ENCODE results near the gene KRT71.

KRT71 gene

DNA sequence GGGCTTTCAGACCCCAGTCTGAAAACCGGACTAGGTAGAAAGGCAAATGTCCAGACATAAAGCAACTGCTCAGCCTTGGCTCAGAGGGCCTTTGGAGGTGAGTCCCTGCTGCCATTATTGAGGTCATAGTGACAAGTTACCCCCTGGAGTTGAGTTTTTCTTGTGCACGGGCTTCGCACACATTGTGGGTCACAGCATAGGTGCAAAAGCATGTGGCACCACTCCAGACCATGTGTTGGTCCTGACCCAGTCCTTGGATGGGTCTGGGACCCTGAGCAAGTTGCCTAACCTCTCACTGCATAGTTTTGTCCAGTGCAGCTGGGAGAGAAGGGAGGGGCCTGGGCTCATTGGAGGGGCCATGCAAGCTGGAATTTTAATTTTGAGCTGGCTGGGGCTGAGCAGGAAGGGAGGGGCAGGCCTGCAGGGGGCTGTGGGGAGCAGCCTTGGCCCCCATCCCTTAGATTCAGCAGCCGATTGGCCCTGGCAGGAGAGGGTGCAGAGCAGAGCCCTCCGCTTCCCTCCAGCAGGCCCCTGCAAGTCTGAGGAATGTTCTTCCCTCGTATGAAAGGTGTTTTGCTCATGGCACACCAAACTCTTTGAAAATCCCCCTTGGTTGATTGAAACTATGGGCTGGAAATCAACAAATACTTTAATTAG lies 28.6 kb downstream of the KRT71 start:
- Histone ChIP-seq H2BK120ac (ENCODE audit: insufficient read depth, low read length, poor library complexity) (no peak overlapping the region), H3K4me2 (ENCODE audit: low read length) (no peak overlapping the region), H3K9me3 (ENCODE audit: insufficient read depth, low read depth, low read length) (no peaks in the 10 kb centered on the region), H3K36me3 (ENCODE audit: control insufficient read depth in 1 of 2, insufficient read depth in 2 of 2, low read length in 2 of 2) (no peaks in the 10 kb centered on the region), H4K91ac (ENCODE audit: low read depth, low read length) (no peak overlapping the region), H2BK12ac (ENCODE audit: low read length) (no peak overlapping the region), H3K27me3 (ENCODE audit: insufficient read depth, low read length) (no peaks in the 10 kb centered on the region), H3K18ac (ENCODE audit: low read length) (no peak overlapping the region), H2BK5ac (ENCODE audit: low read depth, low read length, poor library complexity) (no peak overlapping the region), H3K4ac (ENCODE audit: low read depth, low read length) (no peak overlapping the region), H3K9ac (ENCODE audit: low read length) (no peak overlapping the region), H3K27ac (ENCODE audit: low read depth, low read length) (no peak overlapping the region), H3K4me3 (ENCODE audit: low read depth, low read length) (no peak overlapping the region), H4K8ac (ENCODE audit: low read depth, low read length) (no peak overlapping the region), H3K79me2 (ENCODE audit: control insufficient read depth, insufficient read depth, low read length, poor library complexity) (no peaks in the 10 kb centered on the region), H3K23ac (ENCODE audit: low read length) (no peak overlapping the region), H4K12ac (ENCODE audit: low read depth, low read length) (no peak overlapping the region), H3K14ac (ENCODE audit: low read length) (no peak overlapping the region), H3K4me1 (ENCODE audit: control insufficient read depth in 1 of 2, insufficient read depth in 2 of 2, low read length in 2 of 2) (peaks cover 28 to 29% of the 10 kb centered on the region in 2 experiments), H2AFZ (ENCODE audit: insufficient read depth, low read length, poor library complexity) (no peak overlapping the region), H2AK5ac (ENCODE audit: low read length) (no peak overlapping the region), H3K79me1 (ENCODE audit: low read length) (no peaks in the 10 kb centered on the region)
- no peak for DNase-seq
- WGBS (ENCODE audit: extremely low coverage, insufficient coverage, insufficient read length) = no CpG with 5 or more reads among the region's 6 CpGs

DNA sequence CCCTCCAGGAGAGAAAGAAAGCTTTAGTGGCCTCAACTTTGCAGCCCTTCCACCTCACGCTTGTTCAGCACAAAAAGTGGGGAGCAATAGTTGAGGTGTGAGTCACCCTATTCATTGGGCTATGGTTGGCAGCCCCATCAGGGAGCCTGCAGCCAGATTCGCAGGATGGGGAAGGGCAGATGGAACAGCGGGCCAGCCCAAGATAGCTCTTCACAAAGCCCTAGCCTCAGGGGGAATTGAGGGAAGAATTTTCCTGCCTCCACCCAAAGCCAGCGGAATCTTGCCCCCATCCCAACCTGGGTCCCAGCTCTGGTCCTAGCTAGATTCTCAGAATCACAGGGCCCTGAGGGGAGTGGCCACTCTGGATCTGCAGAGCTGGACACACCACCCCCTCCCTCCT lies 29.1 kb downstream of the KRT71 start:
- no peaks in the 10 kb centered on the region for H3K36me3 ChIP-seq (ENCODE audit: control insufficient read depth in 1 of 2, insufficient read depth in 2 of 2, low read length in 2 of 2)
- no peak overlapping the region for H2BK12ac ChIP-seq (ENCODE audit: low read length)
- no peak overlapping the region for H3K4me3 ChIP-seq (ENCODE audit: low read depth, low read length)
- no peak overlapping the region for H3K23ac ChIP-seq (ENCODE audit: low read length)
- no peak overlapping the region for H3K9ac ChIP-seq (ENCODE audit: low read length)
- H3K18ac ChIP-seq (ENCODE audit: low read length) = no peak overlapping the region
- H2BK120ac ChIP-seq (ENCODE audit: insufficient read depth, low read length, poor library complexity) = no peak overlapping the region
- peaks cover 28 to 29% of the 10 kb centered on the region in 2 experiments for H3K4me1 ChIP-seq (ENCODE audit: control insufficient read depth in 1 of 2, insufficient read depth in 2 of 2, low read length in 2 of 2)
- peak; percentile 39 to 81 for DNase-seq
- H3K14ac ChIP-seq (ENCODE audit: low read length) = no peak overlapping the region
- no peaks in the 10 kb centered on the region for H3K27me3 ChIP-seq (ENCODE audit: insufficient read depth, low read length)
- H2BK5ac ChIP-seq (ENCODE audit: low read depth, low read length, poor library complexity) = no peak overlapping the region
- H3K79me1 ChIP-seq (ENCODE audit: low read length) = no peaks in the 10 kb centered on the region
- H2AFZ ChIP-seq (ENCODE audit: insufficient read depth, low read length, poor library complexity) = no peak overlapping the region
- H3K79me2 ChIP-seq (ENCODE audit: control insufficient read depth, insufficient read depth, low read length, poor library complexity) = no peaks in the 10 kb centered on the region
- no peak overlapping the region for H3K27ac ChIP-seq (ENCODE audit: low read depth, low read length)
- no peak overlapping the region for H4K12ac ChIP-seq (ENCODE audit: low read depth, low read length)
- H3K9me3 ChIP-seq (ENCODE audit: insufficient read depth, low read depth, low read length) = no peaks in the 10 kb centered on the region
- no peak overlapping the region for H4K8ac ChIP-seq (ENCODE audit: low read depth, low read length)
- H3K4me2 ChIP-seq (ENCODE audit: low read length) = no peak overlapping the region
- no peak overlapping the region for H3K4ac ChIP-seq (ENCODE audit: low read depth, low read length)
- no CpG with 5 or more reads among the region's 4 CpGs for WGBS (ENCODE audit: extremely low coverage, insufficient coverage, insufficient read length)
- no peak overlapping the region for H2AK5ac ChIP-seq (ENCODE audit: low read length)
- no peak overlapping the region for H4K91ac ChIP-seq (ENCODE audit: low read depth, low read length)

DNA sequence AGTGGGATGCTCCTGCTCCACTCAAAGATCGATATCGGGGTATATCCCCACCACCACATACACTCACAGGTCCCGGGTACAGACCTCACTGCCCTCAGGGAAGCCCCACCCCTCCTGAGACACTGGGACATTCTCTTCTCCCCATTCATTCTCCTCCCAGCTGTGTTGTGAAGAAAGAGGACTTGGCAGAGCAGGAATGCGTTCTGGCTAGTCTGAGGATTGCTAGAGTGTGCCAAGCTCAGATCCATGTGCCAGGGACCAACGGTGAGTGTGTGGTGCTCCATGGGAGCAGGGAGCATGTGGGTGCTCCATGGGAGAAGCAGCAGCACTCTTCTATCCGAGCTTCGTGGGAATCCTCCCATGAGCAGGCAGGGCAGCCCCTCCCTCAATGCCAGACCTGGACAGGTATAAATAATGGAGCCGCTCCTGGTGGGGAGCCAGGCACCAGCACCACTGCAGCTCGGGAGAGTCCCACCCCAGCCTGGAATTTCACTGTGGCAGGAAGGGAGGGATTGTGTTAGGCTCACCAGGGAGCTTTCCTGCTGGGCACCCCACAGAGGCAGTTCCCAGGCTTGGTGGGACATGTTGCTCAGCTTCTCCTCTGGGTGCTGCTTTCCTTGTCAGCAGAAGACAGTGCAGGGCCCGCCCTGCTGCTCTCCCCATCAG lies 30.5 kb downstream of the KRT71 start:
- no peak overlapping the region for H3K4ac ChIP-seq (ENCODE audit: low read depth, low read length)
- no peaks in the 10 kb centered on the region for H3K36me3 ChIP-seq (ENCODE audit: control insufficient read depth in 1 of 2, insufficient read depth in 2 of 2, low read length in 2 of 2)
- H2AK5ac ChIP-seq (ENCODE audit: low read length) = no peak overlapping the region
- H3K9me3 ChIP-seq (ENCODE audit: insufficient read depth, low read depth, low read length) = peaks cover 2% of the 10 kb centered on the region
- no peak for DNase-seq
- H3K4me3 ChIP-seq (ENCODE audit: low read depth, low read length) = no peak overlapping the region
- H2BK12ac ChIP-seq (ENCODE audit: low read length) = peak overlapping the region; percentile 27
- H3K79me1 ChIP-seq (ENCODE audit: low read length) = no peaks in the 10 kb centered on the region
- H3K9ac ChIP-seq (ENCODE audit: low read length) = no peak overlapping the region
- peak overlapping the region; percentile 12 for H2BK120ac ChIP-seq (ENCODE audit: insufficient read depth, low read length, poor library complexity)
- no peak overlapping the region for H3K23ac ChIP-seq (ENCODE audit: low read length)
- H4K12ac ChIP-seq (ENCODE audit: low read depth, low read length) = no peak overlapping the region
- H3K27me3 ChIP-seq (ENCODE audit: insufficient read depth, low read length) = no peaks in the 10 kb centered on the region
- no peaks in the 10 kb centered on the region for H3K79me2 ChIP-seq (ENCODE audit: control insufficient read depth, insufficient read depth, low read length, poor library complexity)
- no CpG with 5 or more reads among the region's 10 CpGs for WGBS (ENCODE audit: extremely low coverage, insufficient coverage, insufficient read length)
- H2BK5ac ChIP-seq (ENCODE audit: low read depth, low read length, poor library complexity) = no peak overlapping the region
- no peak overlapping the region for H2AFZ ChIP-seq (ENCODE audit: insufficient read depth, low read length, poor library complexity)
- no peak overlapping the region for H3K14ac ChIP-seq (ENCODE audit: low read length)
- H3K27ac ChIP-seq (ENCODE audit: low read depth, low read length) = no peak overlapping the region
- no peak overlapping the region for H4K8ac ChIP-seq (ENCODE audit: low read depth, low read length)
- no peak overlapping the region for H3K18ac ChIP-seq (ENCODE audit: low read length)
- no peak overlapping the region for H3K4me2 ChIP-seq (ENCODE audit: low read length)
- H3K4me1 ChIP-seq (ENCODE audit: control insufficient read depth in 1 of 2, insufficient read depth in 2 of 2, low read length in 2 of 2) = peaks cover 28 to 29% of the 10 kb centered on the region in 2 experiments
- no peak overlapping the region for H4K91ac ChIP-seq (ENCODE audit: low read depth, low read length)

DNA sequence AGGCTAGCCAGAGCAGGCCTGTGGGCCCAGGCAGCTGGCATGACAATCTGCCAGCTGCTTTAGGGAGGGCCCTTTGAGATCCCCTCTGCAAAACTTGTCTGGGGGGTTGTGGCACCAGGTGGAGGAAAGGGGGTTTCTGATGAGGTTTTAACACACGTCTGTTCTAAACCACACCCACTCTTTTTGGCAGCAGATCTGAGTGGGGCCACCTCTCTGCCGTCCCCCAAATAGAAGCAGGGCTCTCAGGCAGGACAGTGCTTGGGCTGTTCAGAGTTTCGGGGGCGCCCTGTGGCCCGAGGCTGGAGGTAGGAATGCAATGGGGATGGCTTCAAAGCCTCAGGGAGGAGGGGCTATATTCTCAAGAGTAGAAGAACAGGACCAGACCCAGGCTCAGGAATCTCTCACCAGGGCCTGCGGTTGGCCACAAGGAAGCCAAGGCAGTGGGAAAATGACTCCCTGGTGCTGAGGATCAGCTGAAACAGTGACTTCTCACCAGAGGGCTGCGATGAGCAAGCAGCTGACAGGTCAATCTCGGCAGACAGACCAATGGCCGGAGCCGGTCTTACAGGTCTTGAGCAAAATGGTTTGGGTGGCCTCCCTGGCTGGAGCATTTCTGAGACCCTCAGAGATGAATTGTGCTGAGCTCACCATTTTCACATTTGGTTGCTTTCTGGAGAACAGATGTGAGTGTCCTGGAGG lies 31.2 kb downstream of the KRT71 start:
- H3K4me2 ChIP-seq (ENCODE audit: low read length) = no peak overlapping the region
- no peak overlapping the region for H3K23ac ChIP-seq (ENCODE audit: low read length)
- no peak overlapping the region for H2BK5ac ChIP-seq (ENCODE audit: low read depth, low read length, poor library complexity)
- H3K14ac ChIP-seq (ENCODE audit: low read length) = no peak overlapping the region
- peak overlapping the region; percentile 45 for H4K91ac ChIP-seq (ENCODE audit: low read depth, low read length)
- H3K79me1 ChIP-seq (ENCODE audit: low read length) = no peaks in the 10 kb centered on the region
- H2BK120ac ChIP-seq (ENCODE audit: insufficient read depth, low read length, poor library complexity) = no peak overlapping the region
- H2AK5ac ChIP-seq (ENCODE audit: low read length) = no peak overlapping the region
- no peak overlapping the region for H3K4me3 ChIP-seq (ENCODE audit: low read depth, low read length)
- H2BK12ac ChIP-seq (ENCODE audit: low read length) = no peak overlapping the region
- peak; percentile 27 to 48 for DNase-seq
- H3K4me1 ChIP-seq (ENCODE audit: control insufficient read depth in 1 of 2, insufficient read depth in 2 of 2, low read length in 2 of 2) = peaks cover 28 to 29% of the 10 kb centered on the region in 2 experiments
- H3K9ac ChIP-seq (ENCODE audit: low read length) = no peak overlapping the region
- H3K27ac ChIP-seq (ENCODE audit: low read depth, low read length) = peak overlapping the region; percentile 45
- no peaks in the 10 kb centered on the region for H3K36me3 ChIP-seq (ENCODE audit: control insufficient read depth in 1 of 2, insufficient read depth in 2 of 2, low read length in 2 of 2)
- no peaks in the 10 kb centered on the region for H3K79me2 ChIP-seq (ENCODE audit: control insufficient read depth, insufficient read depth, low read length, poor library complexity)
- WGBS (ENCODE audit: extremely low coverage, insufficient coverage, insufficient read length) = no CpG with 5 or more reads among the region's 10 CpGs
- H2AFZ ChIP-seq (ENCODE audit: insufficient read depth, low read length, poor library complexity) = no peak overlapping the region
- no peak overlapping the region for H3K18ac ChIP-seq (ENCODE audit: low read length)
- H4K8ac ChIP-seq (ENCODE audit: low read depth, low read length) = no peak overlapping the region
- H3K9me3 ChIP-seq (ENCODE audit: insufficient read depth, low read depth, low read length) = peaks cover 2% of the 10 kb centered on the region
- no peak overlapping the region for H3K4ac ChIP-seq (ENCODE audit: low read depth, low read length)
- H3K27me3 ChIP-seq (ENCODE audit: insufficient read depth, low read length) = no peaks in the 10 kb centered on the region
- no peak overlapping the region for H4K12ac ChIP-seq (ENCODE audit: low read depth, low read length)

All from trophoblast cell (in vitro differentiated cells and primary cell).